Upper lobe of right lung (tissue), 1 donor: ENCODE results near the gene SFSWAP. TPM values are rescaled to one million over a fixed set of nuclear protein-coding genes. Genes with fewer than 3 reads are reported as not detected.

Experiments used
- ATAC-seq: fragments of 200-7000 bp; cut with Tn5 transposase; one replicate; pipeline ENCODE4 v1.9.1; 2020; ENCODE audit warnings: mild to moderate bottlenecking, moderate library complexity
- DNase-seq: peaks from one replicate; pipeline ENCODE4 v3.0.0-alpha.2; 2020
- H3K27ac ChIP-seq: fragments of 200-600 bp; one replicate; pipeline ENCODE4 v1.8.0; 2022
- H3K27me3 ChIP-seq: fragments of 200-600 bp; one replicate; pipeline ENCODE4 v1.8.0; 2022; ENCODE audit warnings: mild to moderate bottlenecking
- H3K36me3 ChIP-seq: fragments of 200-600 bp; one replicate; pipeline ENCODE4 v1.8.0; 2022
- H3K4me1 ChIP-seq: fragments of 200-600 bp; one replicate; pipeline ENCODE4 v1.8.0; 2022
- H3K4me3 ChIP-seq: fragments of 200-600 bp; one replicate; pipeline ENCODE4 v1.8.0; 2022; ENCODE audit warnings: mild to moderate bottlenecking
- H3K9me3 ChIP-seq: fragments of 200-600 bp; one replicate; pipeline ENCODE4 v1.8.0; 2022
- CTCF ChIP-seq: fragments of 200-600 bp; IDR thresholded peaks from one replicate; pipeline ENCODE4 v1.8.0; 2022; ENCODE audit warnings: antibody characterized with exemption
- intact Hi-C: fragments of 100-400 bp; cut with DNase I; formaldehyde crosslinking; loops from one replicate; pipeline ENCODE4 v1.11.0; 2022
- total RNA-seq: library from RNA; stranded (reverse); fragmentation: NEBNext Ultra II Directional; extraction: Animal tissue kit (Norgen Biotek cat#: 25700); gene quantifications from one replicate; pipeline ENCODE4 v1.2.1, GENCODE V29; 2021
- donor health status: DM: no; HTN: yes; CAD: no; lungs with severe emphysema.

The SFSWAP gene
- total RNA-seq, 1 donor from 2014 or later = 51.2 TPM

DNA sequence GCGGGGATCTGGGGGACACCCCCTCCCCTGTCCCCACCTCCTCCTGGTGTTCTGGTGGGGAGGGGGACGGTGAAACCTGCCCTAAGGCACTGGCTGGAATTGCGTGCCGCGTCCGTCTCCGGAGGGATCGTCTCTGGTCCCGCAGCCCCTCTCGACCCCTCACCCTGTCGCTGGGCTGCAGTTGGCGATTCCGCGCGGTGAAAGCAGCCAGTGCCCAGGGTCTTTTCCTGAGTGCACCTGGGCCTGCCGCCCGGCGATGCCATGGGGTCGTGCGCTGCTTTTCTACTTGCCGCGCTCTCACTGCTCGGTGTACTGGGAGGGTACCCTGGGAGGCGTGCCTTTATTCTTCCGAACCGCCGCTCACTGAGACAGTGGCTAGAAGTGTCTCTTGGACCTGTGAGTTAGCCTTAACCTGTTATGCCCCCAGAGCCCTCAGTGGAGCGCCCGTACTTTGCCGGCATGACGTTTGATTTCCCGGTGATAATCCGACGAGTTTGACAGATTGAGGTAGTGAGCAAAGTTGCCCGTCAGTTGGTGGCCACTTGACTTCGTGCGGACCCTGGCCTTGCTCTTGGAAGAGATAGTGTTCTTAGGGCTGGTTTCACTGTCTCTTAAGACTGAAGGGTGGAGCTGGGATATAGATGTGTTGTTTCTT is 788 bp downstream of the SFSWAP start:
- no peak for TF ChIP-seq CTCF
- peak overlapping the region; percentile 94 for H3K4me3 ChIP-seq
- peaks cover 17% of the 10 kb centered on the region for H3K4me1 ChIP-seq
- no peak for DNase-seq
- H3K36me3 ChIP-seq = peaks cover 30% of the 10 kb centered on the region
- intact Hi-C loops = no loop called here
- ATAC-seq = no peak
- peak overlapping the region; percentile 99 for H3K27ac ChIP-seq
- H3K27me3 ChIP-seq = no peaks in the 10 kb centered on the region
- no peaks in the 10 kb centered on the region for H3K9me3 ChIP-seq

DNA sequence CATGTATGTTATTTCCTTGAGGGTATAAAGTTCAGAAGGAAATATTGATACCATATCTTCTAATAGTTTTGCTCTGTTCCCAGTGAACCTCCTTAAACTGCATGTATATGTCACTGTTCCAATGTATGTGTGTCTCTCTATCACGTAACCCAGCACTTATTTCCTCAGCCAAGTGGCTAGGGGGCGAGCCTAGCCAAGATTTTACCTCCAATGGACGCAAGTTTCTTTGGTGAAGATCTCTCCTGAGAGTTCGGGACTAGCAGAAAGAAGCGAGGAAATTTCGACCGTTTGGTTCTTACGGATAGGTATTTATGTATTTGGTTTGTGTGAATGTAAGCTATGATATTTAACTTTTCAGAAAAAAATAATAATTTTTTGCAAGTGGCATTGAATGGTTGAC is 2.5 kb downstream of the SFSWAP start:
- DNase-seq (no peak), ATAC-seq (no peak)
- no peak for TF ChIP-seq CTCF
- H3K27ac ChIP-seq = no peak overlapping the region
- no peak overlapping the region for H3K4me3 ChIP-seq
- intact Hi-C loops = no loop called here
- H3K9me3 ChIP-seq = no peaks in the 10 kb centered on the region
- H3K27me3 ChIP-seq = no peaks in the 10 kb centered on the region
- peaks cover 17% of the 10 kb centered on the region for H3K4me1 ChIP-seq
- peaks cover 47% of the 10 kb centered on the region for H3K36me3 ChIP-seq

DNA sequence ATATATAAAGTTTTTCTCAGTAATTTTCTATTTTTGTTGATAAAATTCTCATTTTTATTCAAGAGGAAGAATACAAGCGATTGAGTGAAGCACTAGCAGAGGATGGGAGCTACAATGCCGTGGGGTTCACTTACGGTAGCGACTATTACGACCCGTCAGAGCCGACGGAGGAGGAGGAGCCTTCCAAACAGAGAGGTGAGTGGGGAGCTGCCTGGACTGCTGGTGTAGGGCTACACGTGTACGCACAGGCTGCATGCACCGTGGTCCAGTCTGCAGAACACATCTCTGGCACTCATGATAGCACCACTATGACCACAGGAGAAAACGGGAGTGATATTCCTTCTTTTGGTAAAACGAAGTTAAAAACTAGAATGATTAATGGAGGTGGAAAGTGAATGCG is 3.9 kb downstream of the SFSWAP start:
- H3K27me3 ChIP-seq = no peaks in the 10 kb centered on the region
- intact Hi-C loops = no loop called here
- ATAC-seq = no peak
- no peak overlapping the region for H3K27ac ChIP-seq
- DNase-seq = no peak
- peaks cover 61% of the 10 kb centered on the region for H3K36me3 ChIP-seq
- H3K9me3 ChIP-seq = no peaks in the 10 kb centered on the region
- no peak overlapping the region for H3K4me3 ChIP-seq
- peaks cover 17% of the 10 kb centered on the region for H3K4me1 ChIP-seq
- no peak for TF ChIP-seq CTCF

- Histone ChIP-seq H3K36me3 (peaks cover 76% of the 10 kb centered on the region), H3K27ac (no peak overlapping the region), H3K4me3 (no peak overlapping the region), H3K9me3 (no peaks in the 10 kb centered on the region), H3K4me1 (peaks cover 12% of the 10 kb centered on the region), H3K27me3 (no peaks in the 10 kb centered on the region)
- no peak for TF ChIP-seq CTCF
- intact Hi-C loops = no loop called here
- ATAC-seq (no peak), DNase-seq (no peak)
Measured at GRCh38 chr12:131716282-131716681, 5.4 kb downstream of the SFSWAP start.

- TF ChIP-seq CTCF = no peak
- H3K4me3 ChIP-seq = no peak overlapping the region
- ATAC-seq (no peak), DNase-seq (no peak)
- no peaks in the 10 kb centered on the region for H3K4me1 ChIP-seq
- H3K36me3 ChIP-seq = peaks cover 99% of the 10 kb centered on the region
- no peaks in the 10 kb centered on the region for H3K27me3 ChIP-seq
- no peak overlapping the region for H3K27ac ChIP-seq
- intact Hi-C loops = no loop called here
- no peaks in the 10 kb centered on the region for H3K9me3 ChIP-seq
Measured at GRCh38 chr12:131720241-131720640, 9.4 kb downstream of the SFSWAP start.

DNA sequence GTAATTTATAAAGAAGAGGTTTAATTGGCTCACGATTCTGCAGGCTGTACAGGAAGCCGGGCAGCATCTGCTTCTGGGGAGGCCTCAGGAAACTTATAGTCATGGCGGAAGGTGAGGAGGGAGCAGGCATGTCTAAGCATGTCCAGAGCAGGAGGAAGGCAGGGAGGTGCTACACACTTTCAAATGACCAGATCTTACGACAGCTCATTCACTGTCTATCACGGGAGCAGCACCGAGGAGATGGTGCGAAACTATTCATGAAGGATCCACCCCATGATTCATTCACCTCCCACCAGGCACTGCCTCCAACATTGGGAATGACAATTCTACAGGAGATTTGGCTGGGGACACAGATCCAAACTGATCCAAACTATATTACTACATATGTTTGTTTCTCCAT is 10.0 kb downstream of the SFSWAP start:
- DNase-seq (no peak), ATAC-seq (no peak)
- TF ChIP-seq CTCF = no peak
- Histone ChIP-seq H3K4me1 (no peaks in the 10 kb centered on the region), H3K9me3 (no peaks in the 10 kb centered on the region), H3K27me3 (no peaks in the 10 kb centered on the region), H3K36me3 (peaks cover 99% of the 10 kb centered on the region), H3K27ac (no peak overlapping the region), H3K4me3 (no peak overlapping the region)
- intact Hi-C loops = no loop called here
